Endothelial cell of umbilical vein (primary cell): ENCODE results near the gene CCDC121. TPM values are rescaled to one million over a fixed set of nuclear protein-coding genes. Genes with fewer than 3 reads are reported as not detected.
A peak's percentile ranks its signal among the peaks of the same experiment; 100 is the strongest.

Experiments used
- BruUV-seq: library from RNA; stranded (reverse); fragments of 400-500 nt; replicated peaks from 2 replicates; lab custom pipeline; 2021; lab: Mats Ljungman, UMichigan
- CTCF ChIA-PET: fragments of 300-600, 350-600 bp; sonication (Branson Sonifier 250); formaldehyde crosslinking; loops from one replicate; lab custom pipeline; 2021; ENCODE audit warnings: antibody characterized with exemption, inconsistent platforms; lab: Charles Lee
- POLR2A ChIA-PET: fragments of 300-600, 350-600 bp; sonication (Branson Sonifier 250); formaldehyde crosslinking; loops from one replicate; lab custom pipeline; 2021; ENCODE audit warnings: antibody characterized with exemption, inconsistent platforms; lab: Charles Lee
- DNase-seq: peaks from one replicate; pipeline ENCODE4 v3.0.0-alpha.2; 2011; ENCODE audit warnings: low read depth, low spot score
- FAIRE-seq: peaks from 2 replicates; lab custom pipeline; 2011; peaks lifted over from hg19 to GRCh38; lab: Jason Lieb, UNC
- H2AFZ ChIP-seq: 2 replicates; pipeline ENCODE4 v1.6.0; 2012; ENCODE audit warnings: low read depth, low read length, control low read depth, inconsistent platforms
- H3K27ac ChIP-seq: 2 replicates; pipeline ENCODE4 v1.5.1; 2011; ENCODE audit warnings: low read depth, mild to moderate bottlenecking, control low read depth, low read length, moderate library complexity; ENCODE audit not compliant: insufficient read depth
- H3K27me3 ChIP-seq, 2 experiments: 2 replicates each; pipeline versions ENCODE4 v1.6.0 to v1.6.1; 2011; ENCODE audit warnings: low read length in 2 of 2, mixed read lengths in 1 of 2; ENCODE audit not compliant: control insufficient read depth in 2 of 2, insufficient read depth in 2 of 2
- H3K36me3 ChIP-seq, 2 experiments: 2 replicates in 1 of 2; 3 replicates in 1 of 2; pipeline ENCODE4 v1.5.1; 2011; ENCODE audit warnings: low read length in 2 of 2, mild to moderate bottlenecking in 1 of 2, moderate library complexity in 1 of 2; ENCODE audit not compliant: control insufficient read depth in 2 of 2, insufficient read depth in 2 of 2; ENCODE audit errors: extremely low read depth in 1 of 2
- H3K4me1 ChIP-seq: 3 replicates; pipeline ENCODE4 v1.5.1; 2011; ENCODE audit warnings: mild to moderate bottlenecking, low read length; ENCODE audit not compliant: control insufficient read depth, insufficient read depth; ENCODE audit errors: extremely low read depth
- H3K4me2 ChIP-seq: 2 replicates; pipeline ENCODE4 v1.6.1; 2011; ENCODE audit warnings: low read length, control low read depth, mixed read lengths; ENCODE audit not compliant: insufficient read depth
- H3K4me3 ChIP-seq, 3 experiments: fragments of 200-600 bp in 1 of 3; sonication (generic), shearing (Covaris generic) in 1 of 3; replicated peaks in 1 of 3; 2 replicates each; pipeline ENCODE4 v1.5.1; 2011 to 2016; ENCODE audit warnings: control low read depth in 3 of 3, low read length in 3 of 3, mild to moderate bottlenecking in 2 of 3, inconsistent platforms in 1 of 3, low read depth in 1 of 3, moderate library complexity in 1 of 3; ENCODE audit not compliant: insufficient read depth in 1 of 3
- H3K79me2 ChIP-seq: 2 replicates; pipeline ENCODE4 v1.6.0; 2012; ENCODE audit warnings: low read length, inconsistent platforms; ENCODE audit not compliant: control insufficient read depth, insufficient read depth
- H3K9ac ChIP-seq: replicated peaks from 2 replicates; pipeline ENCODE3; 2011; ENCODE audit warnings: low read length, control low read depth; ENCODE audit not compliant: insufficient read depth; ENCODE audit errors: extremely low read depth
- H3K9me1 ChIP-seq: replicated peaks from 3 replicates; pipeline ENCODE4 v1.6.0; 2011; ENCODE audit warnings: mild to moderate bottlenecking, low read length; ENCODE audit not compliant: control insufficient read depth, insufficient read depth; ENCODE audit errors: extremely low read depth
- H3K9me3 ChIP-seq: replicated peaks from 2 replicates; pipeline ENCODE4 v1.5.1; 2012; ENCODE audit warnings: low read length, inconsistent platforms; ENCODE audit not compliant: control insufficient read depth, insufficient read depth
- H4K20me1 ChIP-seq: replicated peaks from 2 replicates; pipeline ENCODE3; 2011; ENCODE audit warnings: mild to moderate bottlenecking, low read length; ENCODE audit not compliant: control insufficient read depth, insufficient read depth; ENCODE audit errors: extremely low read depth
- EZH2 ChIP-seq: IDR thresholded peaks from 2 replicates; pipeline ENCODE4 v1.6.1; 2012; ENCODE audit warnings: borderline replicate concordance, low read depth, mild to moderate bottlenecking, moderate library complexity, low read length, inconsistent platforms; ENCODE audit not compliant: severe bottlenecking
- FOS ChIP-seq: IDR thresholded peaks from 2 replicates; pipeline ENCODE4 v1.6.1; 2011; ENCODE audit warnings: mild to moderate bottlenecking, low read length, moderate library complexity, borderline replicate concordance; ENCODE audit not compliant: insufficient read depth
- GATA2 ChIP-seq: IDR thresholded peaks from 2 replicates; pipeline ENCODE4 v1.7.0; 2011; ENCODE audit warnings: low read depth, mild to moderate bottlenecking, moderate library complexity, mixed read lengths, low read length; ENCODE audit not compliant: insufficient read length, insufficient read depth
- JUN ChIP-seq: IDR thresholded peaks from 2 replicates; pipeline ENCODE4 v1.6.1; 2011; ENCODE audit warnings: borderline replicate concordance, low read depth; ENCODE audit not compliant: insufficient read length, insufficient read depth
- MAX ChIP-seq: IDR thresholded peaks from 2 replicates; pipeline ENCODE4 v1.6.1; 2011; ENCODE audit not compliant: insufficient read depth, insufficient read length
- MYC ChIP-seq: IDR thresholded peaks from one replicate; pipeline ENCODE4 v1.6.1; 2011; ENCODE audit warnings: mild to moderate bottlenecking, low read depth, low read length
- POLR2A ChIP-seq: IDR thresholded peaks from 2 replicates; pipeline ENCODE4 v1.6.1; 2012; ENCODE audit warnings: low read depth, mild to moderate bottlenecking, control low read depth, low read length
- POLR2AphosphoS5 ChIP-seq: IDR thresholded peaks from 2 replicates; pipeline ENCODE4 v1.6.1; 2012; ENCODE audit warnings: low read depth, mild to moderate bottlenecking, control low read depth, low read length, moderate library complexity; ENCODE audit not compliant: insufficient read depth
- dilution Hi-C: fragments of 300-500 bp; cut with MboI; formaldehyde crosslinking; loops from one replicate; pipeline ENCODE4 v1.15.0; 2019; ENCODE audit warnings: low sequenced_read_pairs; ENCODE audit not compliant: extremely low pct_ligation_motif_present
- intact Hi-C: fragments of 100-400 bp; cut with micrococcal nuclease; formaldehyde crosslinking; loops from one replicate; pipeline ENCODE4 v1.10.0; 2022
- polyA plus RNA-seq, 4 experiments: library from polyadenylated mRNA; depleted of rRNA in 3 of 4; stranded (reverse) in 3 of 4; unstranded in 1 of 4; fragments of >200 nt; gene quantifications; 2 replicates each; pipeline versions ENCODE4 v1.2.1 to v1.2.3, GENCODE V29; 2011 to 2012; ENCODE audit warnings: missing spikeins in 1 of 4
- total RNA-seq: library from RNA; stranded (reverse); gene quantifications from 2 replicates; pipeline ENCODE4 v1.2.3, GENCODE V29; 2021
- TF ChIP-seq, protein P1 (sequence below), 2 donors: IDR thresholded peaks; 1 replicate in 1 of 2; 2 replicates in 1 of 2; pipeline ENCODE4 v1.5.1; 2011; ENCODE audit warnings: low read length in 2 of 2, mild to moderate bottlenecking in 2 of 2, moderate library complexity in 2 of 2, control low read depth in 1 of 2, inconsistent platforms in 1 of 2, low read depth in 1 of 2; ENCODE audit not compliant: insufficient read depth in 1 of 2; ENCODE audit errors: extremely low read depth in 1 of 2

The CCDC121 gene
- total and polyA plus RNA-seq, 2 donors (not counting 3 experiments of a cell fraction or from before 2014, with no cell fraction given): 0.92 to 3.3 TPM

DNA sequence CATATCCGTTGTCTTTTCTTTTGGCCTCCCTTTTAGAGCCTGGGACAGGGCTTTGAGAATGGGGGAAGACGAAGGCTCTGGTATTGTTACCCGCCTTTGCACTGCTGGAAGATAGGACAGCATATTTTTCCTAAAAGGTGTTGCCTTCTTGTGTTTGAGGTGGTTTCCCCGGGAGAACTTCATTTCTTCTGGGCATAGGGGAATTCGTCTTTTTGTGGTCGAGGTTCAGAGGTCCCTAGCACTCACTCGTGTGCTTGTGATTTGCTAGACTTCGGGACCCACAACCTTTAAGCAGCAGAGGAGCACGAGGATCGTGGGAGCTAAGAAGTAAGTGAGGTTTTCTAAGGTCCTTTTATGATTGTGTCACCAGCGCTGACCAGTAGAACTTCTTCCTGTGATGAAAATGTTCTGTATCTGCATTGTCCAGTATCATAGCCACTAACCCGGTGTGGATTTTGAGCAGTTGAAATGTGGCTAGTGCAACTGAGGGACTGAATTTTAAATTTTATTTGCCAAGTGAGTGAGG lies 45.4 kb downstream of the CCDC121 start:
- Histone ChIP-seq H3K4me1 (peaks cover 24% of the 10 kb centered on the region), H3K4me2 (peak overlapping the region; percentile 96), H3K4me3 (peak overlapping the region; percentile 51 to 98 (median 94)), H3K27me3 (no peaks in the 10 kb centered on the region), H4K20me1 (peaks cover 3% of the 10 kb centered on the region), H3K9ac (peak overlapping the region; percentile 93), H3K9me1 (no peaks in the 10 kb centered on the region), H3K79me2 (peaks cover 55% of the 10 kb centered on the region), H3K27ac (peak overlapping the region; percentile 77), H3K9me3 (no peaks in the 10 kb centered on the region), H2AFZ (peak overlapping the region; percentile 42), H3K36me3 (no peaks in the 10 kb centered on the region)
- TSS peak; percentile 77 for BruUV-seq
- ChIA-PET POLR2A (no interaction called here), CTCF (no interaction called here)
- FAIRE-seq (peak; percentile 42), DNase-seq (no peak)
- TF ChIP-seq MAX (no peak), MYC (no peak), GATA2 (no peak), FOS (no peak), JUN (no peak), POLR2AphosphoS5 (no peak), EZH2 (no peak), POLR2A (no peak)
- TF ChIP-seq, protein P1, sequence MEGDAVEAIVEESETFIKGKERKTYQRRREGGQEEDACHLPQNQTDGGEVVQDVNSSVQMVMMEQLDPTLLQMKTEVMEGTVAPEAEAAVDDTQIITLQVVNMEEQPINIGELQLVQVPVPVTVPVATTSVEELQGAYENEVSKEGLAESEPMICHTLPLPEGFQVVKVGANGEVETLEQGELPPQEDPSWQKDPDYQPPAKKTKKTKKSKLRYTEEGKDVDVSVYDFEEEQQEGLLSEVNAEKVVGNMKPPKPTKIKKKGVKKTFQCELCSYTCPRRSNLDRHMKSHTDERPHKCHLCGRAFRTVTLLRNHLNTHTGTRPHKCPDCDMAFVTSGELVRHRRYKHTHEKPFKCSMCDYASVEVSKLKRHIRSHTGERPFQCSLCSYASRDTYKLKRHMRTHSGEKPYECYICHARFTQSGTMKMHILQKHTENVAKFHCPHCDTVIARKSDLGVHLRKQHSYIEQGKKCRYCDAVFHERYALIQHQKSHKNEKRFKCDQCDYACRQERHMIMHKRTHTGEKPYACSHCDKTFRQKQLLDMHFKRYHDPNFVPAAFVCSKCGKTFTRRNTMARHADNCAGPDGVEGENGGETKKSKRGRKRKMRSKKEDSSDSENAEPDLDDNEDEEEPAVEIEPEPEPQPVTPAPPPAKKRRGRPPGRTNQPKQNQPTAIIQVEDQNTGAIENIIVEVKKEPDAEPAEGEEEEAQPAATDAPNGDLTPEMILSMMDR (IDR thresholded peaks at IDR 0.05; ENCODE audit: extremely low read depth in 1 of 2, insufficient read depth in 1 of 2, low read depth in 1 of 2, low read length in 2 of 2): no peak
- intact Hi-C loops (loop anchor here (1.0 to 5.0 kb wide), 5 partner anchors 17 to 176 kb away; partner anchors contain the start of genes NRBP1 and PPM1G), dilution Hi-C loops (loop anchor here (25.0 kb wide), 1 partner anchor 121 kb away; no protein-coding TSS in a partner anchor)
